NCI-H748 treated with DMSO at 0.1 percent for 48 hours (cell line): ENCODE data around the gene RNF126.
A peak's percentile ranks its signal among the peaks of the same experiment; 100 is the strongest.
"Not testable (repeated sequence)": the region's sequence is repeated elsewhere in the genome, so short reads cannot be mapped to it uniquely, and the experiment has no call there.

ENCODE experiments used
- DNase-seq: peaks from one replicate; lab custom pipeline; 2025; lab: John Stamatoyannopoulos, UW

RNF126 gene

GRCh38 chr19:685454-685931, 22.5 kb upstream of the RNF126 start:
- DNase-seq, result no peak

GRCh38 chr19:682678-683320, 19.8 kb upstream of the RNF126 start:
- DNase-seq, result no peak

GRCh38 chr19:681029-682019, 18.3 kb upstream of the RNF126 start:
- no peak for DNase-seq

- DNase-seq, result peak; percentile 79
Observed at GRCh38 chr19:680287-681028, 17.4 kb upstream of the RNF126 start.

GRCh38 chr19:679418-680286, 16.6 kb upstream of the RNF126 start:
- DNase-seq, result no peak

GRCh38 chr19:678791-679388, 15.9 kb upstream of the RNF126 start:
- DNase-seq, result no peak

- DNase-seq, result no peak
Observed at GRCh38 chr19:677601-678436, 14.8 kb upstream of the RNF126 start.

- DNase-seq, result no peak
Observed at GRCh38 chr19:677201-677600, 14.2 kb upstream of the RNF126 start.

GRCh38 chr19:676339-677105, 13.5 kb upstream of the RNF126 start, which contains the start of gene FSTL3:
Gene FSTL3, plus strand, starts transcription at chr19:676392. Its CDS starts 32 bp downstream, at chr19:676424.
- DNase-seq, result no peak

- no peak for DNase-seq
Observed at GRCh38 chr19:676007-676338, 13.0 kb upstream of the RNF126 start.

- no peak for DNase-seq
Observed at GRCh38 chr19:674282-675151, 11.5 kb upstream of the RNF126 start.

GRCh38 chr19:670609-671075, 7.6 kb upstream of the RNF126 start:
- DNase-seq, result no peak

- not testable (repeated sequence) for DNase-seq
Observed at GRCh38 chr19:668675-669434, 5.8 kb upstream of the RNF126 start.

GRCh38 chr19:666985-667573, 4.1 kb upstream of the RNF126 start:
- not testable (repeated sequence) for DNase-seq

GRCh38 chr19:664913-665443, 2.0 kb upstream of the RNF126 start:
- DNase-seq, result peak; percentile 30

GRCh38 chr19:663682-664117, 686 bp upstream of the RNF126 start:
- DNase-seq, result no peak
